ENCODE results near the gene CEP350.

The CEP350 gene

GRCh38 chr1:180144659-180145357 is 190.2 kb downstream of the CEP350 start:
- POLR2A ChIA-PET, result interaction anchor here (1.4 kb wide), 1 partner anchor 9 kb away, joined by 6 read pairs; the partner anchor contains the start of gene QSOX1
- TF ChIP-seq, protein P1, sequence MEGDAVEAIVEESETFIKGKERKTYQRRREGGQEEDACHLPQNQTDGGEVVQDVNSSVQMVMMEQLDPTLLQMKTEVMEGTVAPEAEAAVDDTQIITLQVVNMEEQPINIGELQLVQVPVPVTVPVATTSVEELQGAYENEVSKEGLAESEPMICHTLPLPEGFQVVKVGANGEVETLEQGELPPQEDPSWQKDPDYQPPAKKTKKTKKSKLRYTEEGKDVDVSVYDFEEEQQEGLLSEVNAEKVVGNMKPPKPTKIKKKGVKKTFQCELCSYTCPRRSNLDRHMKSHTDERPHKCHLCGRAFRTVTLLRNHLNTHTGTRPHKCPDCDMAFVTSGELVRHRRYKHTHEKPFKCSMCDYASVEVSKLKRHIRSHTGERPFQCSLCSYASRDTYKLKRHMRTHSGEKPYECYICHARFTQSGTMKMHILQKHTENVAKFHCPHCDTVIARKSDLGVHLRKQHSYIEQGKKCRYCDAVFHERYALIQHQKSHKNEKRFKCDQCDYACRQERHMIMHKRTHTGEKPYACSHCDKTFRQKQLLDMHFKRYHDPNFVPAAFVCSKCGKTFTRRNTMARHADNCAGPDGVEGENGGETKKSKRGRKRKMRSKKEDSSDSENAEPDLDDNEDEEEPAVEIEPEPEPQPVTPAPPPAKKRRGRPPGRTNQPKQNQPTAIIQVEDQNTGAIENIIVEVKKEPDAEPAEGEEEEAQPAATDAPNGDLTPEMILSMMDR (IDR thresholded peaks at IDR 0.05; ENCODE audit: insufficient read depth, low read length, missing control alignments), result no peak
- no peak for DNase-seq (ENCODE audit: low read depth, low spot score)
- no peak overlapping the region for H3K4me3 ChIP-seq (ENCODE audit: low read depth, low read length)
- CTCF ChIA-PET, result interaction anchor here (1.3 kb wide), 1 partner anchor 277 kb away, joined by 4 read pairs; no protein-coding TSS in a partner anchor

DNA sequence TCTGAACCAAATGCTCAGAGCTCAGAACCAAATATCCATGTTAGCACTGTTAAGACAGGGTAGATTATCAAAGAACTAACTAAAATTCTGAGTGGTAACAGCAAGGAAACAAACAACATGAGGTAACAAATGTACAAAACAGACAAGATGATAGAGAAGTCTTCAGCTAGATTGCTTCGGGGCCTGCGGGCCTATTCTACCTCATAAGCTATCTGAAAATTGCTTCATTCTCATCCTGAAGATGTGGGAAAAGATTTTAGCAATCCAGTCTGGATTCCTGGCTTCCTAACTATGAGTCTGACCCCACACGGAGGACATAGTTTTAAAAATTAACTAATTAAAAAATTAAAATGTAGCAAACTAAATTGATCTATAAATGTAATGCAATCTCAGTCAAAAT is 190.8 kb downstream of the CEP350 start:
- DNase-seq (ENCODE audit: low read depth, low spot score), result no peak
- ChIA-PET CTCF (interaction anchor here (1.3 kb wide), 1 partner anchor 278 kb away, joined by 4 read pairs; no protein-coding TSS in a partner anchor), POLR2A (interaction anchor here (1.4 kb wide), 1 partner anchor 9 kb away, joined by 6 read pairs; the partner anchor contains the start of gene QSOX1)
- H3K4me3 ChIP-seq (ENCODE audit: low read depth, low read length), result no peak overlapping the region
- TF ChIP-seq, protein P1 (IDR thresholded peaks at IDR 0.05; ENCODE audit: insufficient read depth, low read length, missing control alignments), result no peak

- POLR2A ChIA-PET, result interaction anchor here (0.6 kb wide), 1 partner anchor 55 kb away, joined by 4 read pairs; no protein-coding TSS in a partner anchor
- no peak for DNase-seq (ENCODE audit: low read depth, low spot score)
- CTCF ChIA-PET, result no interaction called here
- no peak overlapping the region for H3K4me3 ChIP-seq (ENCODE audit: low read depth, low read length)
- TF ChIP-seq, protein P1 (IDR thresholded peaks at IDR 0.05; ENCODE audit: insufficient read depth, low read length, missing control alignments), result no peak
Measured at GRCh38 chr1:180150982-180151381, 196.4 kb downstream of the CEP350 start.

DNA sequence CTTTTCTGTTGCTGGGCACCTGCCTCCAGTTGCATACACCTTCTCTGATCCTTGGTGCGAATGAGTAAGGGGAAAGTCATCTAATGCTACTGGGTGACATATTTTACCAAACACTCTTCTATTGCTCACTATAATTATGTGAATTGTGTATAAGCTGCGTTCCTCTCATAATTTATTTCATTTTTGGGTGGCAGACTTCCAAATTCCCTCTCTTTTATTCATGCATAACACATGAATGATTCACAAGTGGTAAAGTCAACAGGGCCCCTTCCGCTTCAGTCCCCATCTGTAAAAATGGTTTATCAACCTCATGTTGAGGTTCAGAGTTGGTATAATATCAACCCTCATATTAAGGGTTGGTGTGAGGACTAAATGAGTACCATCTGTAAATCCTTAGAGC is 196.9 kb downstream of the CEP350 start:
- H3K4me3 ChIP-seq (ENCODE audit: low read depth, low read length), result no peak overlapping the region
- TF ChIP-seq, protein P1 (IDR thresholded peaks at IDR 0.05; ENCODE audit: insufficient read depth, low read length, missing control alignments), result no peak
- DNase-seq (ENCODE audit: low read depth, low spot score), result peak; percentile 77
- ChIA-PET POLR2A (interaction anchor here (0.6 kb wide), 1 partner anchor 55 kb away, joined by 4 read pairs; no protein-coding TSS in a partner anchor), CTCF (no interaction called here)

- ChIA-PET POLR2A (no interaction called here), CTCF (no interaction called here)
- TF ChIP-seq, protein P1 (IDR thresholded peaks at IDR 0.05; ENCODE audit: insufficient read depth, low read length, missing control alignments), result no peak
- H3K4me3 ChIP-seq (ENCODE audit: low read depth, low read length), result no peak overlapping the region
- DNase-seq (ENCODE audit: low read depth, low spot score), result no peak
Measured at GRCh38 chr1:180152588-180152987, 198.0 kb downstream of the CEP350 start.

DNA sequence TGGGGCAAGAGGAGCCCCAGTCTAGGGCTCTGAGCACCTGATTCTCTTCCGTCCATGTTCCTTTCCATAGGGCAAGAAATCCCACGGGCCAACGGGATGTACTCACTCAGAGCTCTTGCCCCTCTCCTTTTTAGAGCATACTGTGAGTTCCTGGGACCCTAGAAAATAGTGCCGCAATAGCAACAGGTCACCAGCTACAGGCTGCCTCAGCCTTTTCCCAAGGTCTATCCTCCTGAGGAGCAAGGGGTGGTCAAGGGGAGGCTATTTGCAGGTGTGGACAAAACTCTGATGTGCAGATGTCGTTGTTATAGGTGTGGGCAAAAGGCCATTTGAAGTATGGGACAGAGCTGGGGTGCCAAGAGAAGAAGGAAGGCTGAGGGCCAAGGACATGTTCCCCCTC is 198.4 kb downstream of the CEP350 start:
- H3K4me3 ChIP-seq (ENCODE audit: low read depth, low read length), result no peak overlapping the region
- TF ChIP-seq, protein P1 (IDR thresholded peaks at IDR 0.05; ENCODE audit: insufficient read depth, low read length, missing control alignments), result no peak
- ChIA-PET POLR2A (no interaction called here), CTCF (no interaction called here)
- no peak for DNase-seq (ENCODE audit: low read depth, low spot score)
